ENCODE results near the gene SUCO. TPM values are rescaled to one million over a fixed set of nuclear protein-coding genes. Genes with fewer than 3 reads are reported as not detected.
A peak's percentile ranks its signal among the peaks of the same experiment; 100 is the strongest.

SUCO gene
- polyA plus RNA-seq, 1 donor (not counting 4 experiments of a cell fraction or from before 2014, with no cell fraction given), result 13.8 TPM

DNA sequence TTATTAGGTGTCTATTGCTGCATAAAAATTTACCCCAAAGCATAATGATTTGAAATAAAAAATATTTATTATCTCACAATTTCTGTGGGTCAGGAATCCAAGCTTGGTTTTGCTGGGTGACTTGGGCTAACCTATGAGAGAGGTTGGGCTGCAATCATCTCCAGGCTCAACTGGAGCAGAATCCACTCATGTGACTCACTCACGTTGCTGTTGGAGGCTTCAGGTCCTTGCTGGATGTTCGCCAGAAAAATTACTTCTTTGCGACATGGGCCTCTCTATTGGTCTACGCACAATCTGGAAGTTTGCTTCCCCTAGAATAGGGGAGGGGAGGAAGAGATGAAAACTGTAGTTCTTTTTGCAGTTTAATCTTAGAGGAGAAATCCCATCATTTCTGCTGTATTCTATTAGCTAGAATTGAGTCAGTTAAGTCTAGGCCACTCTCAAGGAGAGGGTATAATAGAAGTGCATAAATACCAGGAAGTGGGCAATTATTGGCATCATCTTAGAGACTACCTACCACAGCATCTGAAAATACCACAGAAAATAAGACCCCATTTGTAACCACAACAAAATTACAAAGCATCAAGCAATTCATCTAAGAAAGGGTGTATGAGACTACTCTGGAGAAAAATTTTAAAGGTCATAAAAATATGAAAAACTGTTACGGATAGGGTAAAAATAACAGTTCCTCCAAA, 120.2 kb downstream of the SUCO start:
- H3K4me3 ChIP-seq (ENCODE audit: control insufficient read depth in 2 of 3, extremely low read depth in 1 of 3, insufficient read depth in 2 of 3, low read depth in 1 of 3, low read length in 3 of 3), result no peak overlapping the region
- no peaks in the 10 kb centered on the region for H3K9me1 ChIP-seq (ENCODE audit: control insufficient read depth, extremely low read depth, insufficient read depth, low read length)
- no peak for DNase-seq (ENCODE audit: low read depth, low spot score)
- peak; percentile 32 for FAIRE-seq
- no peak overlapping the region for H3K9ac ChIP-seq (ENCODE audit: control insufficient read depth, extremely low read depth, insufficient read depth, low read length)
- H3K36me3 ChIP-seq (ENCODE audit: control insufficient read depth in 2 of 2, extremely low read depth in 1 of 2, insufficient read depth in 2 of 2, low read length in 2 of 2), result no peaks in the 10 kb centered on the region
- no peak overlapping the region for H2AFZ ChIP-seq (ENCODE audit: control insufficient read depth, low read length)
- H3K9me3 ChIP-seq (ENCODE audit: control insufficient read depth, low read depth, low read length), result no peaks in the 10 kb centered on the region
- dilution Hi-C loops (cut with MboI; ENCODE audit: extremely low pct_ligation_motif_present, low sequenced_read_pairs), result no loop called here
- H3K27me3 ChIP-seq (ENCODE audit: control insufficient read depth, extremely low read depth, insufficient read depth, low read length), result no peaks in the 10 kb centered on the region
- H3K79me2 ChIP-seq (ENCODE audit: control insufficient read depth, insufficient read depth, low read length), result no peaks in the 10 kb centered on the region
- no peak for TF ChIP-seq CTCF (optimal IDR thresholded peaks at IDR 0.05 in 1 of 3, IDR thresholded peaks at IDR 0.05 in 1 of 3, conservative IDR thresholded peaks at IDR 0.05 in 1 of 3; ENCODE audit: extremely low read depth in 1 of 3, insufficient read depth in 2 of 3, low read length in 3 of 3)
- TF ChIP-seq EZH2 (IDR thresholded peaks at IDR 0.05; ENCODE audit: low read length), result no peak
- H3K4me1 ChIP-seq (ENCODE audit: control insufficient read depth, extremely low read depth, insufficient read depth, low read length), result peaks cover 24% of the 10 kb centered on the region
- H3K27ac ChIP-seq (ENCODE audit: control insufficient read depth, insufficient read depth, low read length), result no peak overlapping the region
- no peak overlapping the region for H3K4me2 ChIP-seq (ENCODE audit: control insufficient read depth, extremely low read depth, insufficient read depth, low read depth, low read length)
- H4K20me1 ChIP-seq (ENCODE audit: control insufficient read depth, extremely low read depth, insufficient read depth, low read length), result no peaks in the 10 kb centered on the region

- peak; percentile 85 for FAIRE-seq
- H4K20me1 ChIP-seq (ENCODE audit: control insufficient read depth, extremely low read depth, insufficient read depth, low read length), result no peaks in the 10 kb centered on the region
- no peaks in the 10 kb centered on the region for H3K27me3 ChIP-seq (ENCODE audit: control insufficient read depth, extremely low read depth, insufficient read depth, low read length)
- no peak overlapping the region for H3K9ac ChIP-seq (ENCODE audit: control insufficient read depth, extremely low read depth, insufficient read depth, low read length)
- H3K4me3 ChIP-seq (ENCODE audit: control insufficient read depth in 2 of 3, extremely low read depth in 1 of 3, insufficient read depth in 2 of 3, low read depth in 1 of 3, low read length in 3 of 3), result no peak overlapping the region
- no peak overlapping the region for H2AFZ ChIP-seq (ENCODE audit: control insufficient read depth, low read length)
- H3K79me2 ChIP-seq (ENCODE audit: control insufficient read depth, insufficient read depth, low read length), result no peaks in the 10 kb centered on the region
- H3K9me1 ChIP-seq (ENCODE audit: control insufficient read depth, extremely low read depth, insufficient read depth, low read length), result no peaks in the 10 kb centered on the region
- peaks cover 24% of the 10 kb centered on the region for H3K4me1 ChIP-seq (ENCODE audit: control insufficient read depth, extremely low read depth, insufficient read depth, low read length)
- no peaks in the 10 kb centered on the region for H3K9me3 ChIP-seq (ENCODE audit: control insufficient read depth, low read depth, low read length)
- H3K27ac ChIP-seq (ENCODE audit: control insufficient read depth, insufficient read depth, low read length), result no peak overlapping the region
- H3K4me2 ChIP-seq (ENCODE audit: control insufficient read depth, extremely low read depth, insufficient read depth, low read depth, low read length), result peak overlapping the region; percentile 14
- TF ChIP-seq CTCF (optimal IDR thresholded peaks at IDR 0.05 in 1 of 3, IDR thresholded peaks at IDR 0.05 in 1 of 3, conservative IDR thresholded peaks at IDR 0.05 in 1 of 3; ENCODE audit: extremely low read depth in 1 of 3, insufficient read depth in 2 of 3, low read length in 3 of 3), result no peak
- no peak for TF ChIP-seq EZH2 (IDR thresholded peaks at IDR 0.05; ENCODE audit: low read length)
- dilution Hi-C loops (cut with MboI; ENCODE audit: extremely low pct_ligation_motif_present, low sequenced_read_pairs), result no loop called here
- no peaks in the 10 kb centered on the region for H3K36me3 ChIP-seq (ENCODE audit: control insufficient read depth in 2 of 2, extremely low read depth in 1 of 2, insufficient read depth in 2 of 2, low read length in 2 of 2)
- DNase-seq (ENCODE audit: low read depth, low spot score), result no peak
Observed at GRCh38 chr1:172654535-172654934, 121.6 kb downstream of the SUCO start.

All from keratinocyte (primary cell).